NCI-H345 (cell line): Measurements from ENCODE around the gene XBP1.
"Not testable (repeated sequence)": the region's sequence is repeated elsewhere in the genome, so short reads cannot be mapped to it uniquely, and the experiment has no call there.

Source experiments
- DNase-seq: peaks from one replicate; lab custom pipeline; 2025; lab: John Stamatoyannopoulos, UW

The XBP1 gene

GRCh38 chr22:28817919-28818859 lies 17.8 kb upstream of the XBP1 start:
- peak; percentile 4 for DNase-seq

DNA sequence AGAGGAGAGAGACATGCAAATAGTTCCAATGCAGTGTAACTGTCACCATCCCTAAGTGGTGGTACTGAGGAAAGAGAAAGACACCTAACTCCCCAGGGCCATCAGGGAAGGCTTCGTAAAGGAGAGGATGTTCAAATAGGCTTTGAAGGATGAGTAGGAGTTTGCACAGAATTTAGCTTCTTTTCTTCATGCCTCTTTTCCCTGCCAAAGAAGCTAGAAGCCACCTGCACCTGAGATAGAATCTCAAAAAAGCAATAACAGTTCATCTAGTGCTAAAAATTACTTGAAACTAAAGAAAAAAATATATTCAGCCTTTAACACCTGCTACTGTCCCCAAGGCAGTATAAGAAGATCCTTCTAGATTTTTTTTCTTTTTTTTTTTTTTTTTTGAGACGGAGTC lies 16.7 kb upstream of the XBP1 start:
- DNase-seq, result no peak

DNA sequence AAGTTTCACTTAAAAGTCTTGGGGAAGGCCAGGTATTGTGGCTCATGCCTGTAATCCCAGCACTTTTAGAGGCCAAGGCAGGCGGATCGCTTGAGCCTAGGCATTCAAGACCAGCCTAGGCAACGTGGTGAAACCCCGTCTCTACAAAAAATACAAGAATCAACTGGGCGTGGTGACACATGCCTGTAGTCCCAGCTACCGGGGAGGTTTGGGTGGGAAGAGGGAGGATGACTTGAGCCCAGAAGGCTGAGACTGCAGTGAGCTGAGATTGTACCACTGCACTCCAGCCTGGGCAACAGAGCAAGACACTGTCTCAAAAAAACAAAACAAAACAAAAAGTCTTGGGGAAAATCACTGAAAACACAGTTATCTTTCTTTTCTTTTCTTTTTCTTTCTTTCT lies 15.4 kb upstream of the XBP1 start:
- no peak for DNase-seq

- DNase-seq, result no peak
Observed at GRCh38 chr22:28815111-28815510, 14.7 kb upstream of the XBP1 start.

DNA sequence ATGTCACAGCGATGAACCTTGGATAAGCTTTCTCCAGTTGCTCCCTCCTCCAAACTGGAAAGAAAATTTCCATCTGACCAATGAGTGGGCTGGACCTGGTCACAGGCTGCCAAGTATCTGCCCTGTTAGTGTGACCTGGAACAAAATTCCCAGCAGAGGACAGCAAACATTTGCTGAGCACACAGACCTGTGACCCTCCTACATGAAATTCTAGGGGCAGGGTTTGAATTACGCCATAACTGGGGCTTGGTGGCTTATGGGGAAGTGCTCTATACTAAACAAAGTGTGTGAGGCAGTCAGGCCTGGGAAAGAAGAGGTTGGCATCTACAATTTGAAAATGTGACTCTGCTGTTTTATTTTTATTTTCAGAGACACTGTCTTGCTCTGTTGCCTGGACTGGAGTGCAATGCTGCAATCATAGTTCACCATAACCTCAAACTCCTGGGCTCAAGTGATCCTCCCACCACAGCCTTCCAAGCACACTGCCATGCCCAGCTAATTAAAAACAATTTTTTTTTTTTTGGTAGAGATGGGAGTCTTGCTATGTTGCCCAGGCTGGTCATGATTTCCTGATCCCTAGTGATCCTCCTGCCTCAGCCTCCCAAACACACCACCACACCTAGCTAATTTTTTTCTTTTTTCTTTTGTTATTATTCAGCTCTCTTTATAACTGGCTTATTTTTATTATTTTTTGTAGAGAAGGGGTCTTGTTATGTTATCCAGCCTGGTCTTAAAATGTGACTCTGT lies 13.6 kb upstream of the XBP1 start:
- no peak for DNase-seq

DNA sequence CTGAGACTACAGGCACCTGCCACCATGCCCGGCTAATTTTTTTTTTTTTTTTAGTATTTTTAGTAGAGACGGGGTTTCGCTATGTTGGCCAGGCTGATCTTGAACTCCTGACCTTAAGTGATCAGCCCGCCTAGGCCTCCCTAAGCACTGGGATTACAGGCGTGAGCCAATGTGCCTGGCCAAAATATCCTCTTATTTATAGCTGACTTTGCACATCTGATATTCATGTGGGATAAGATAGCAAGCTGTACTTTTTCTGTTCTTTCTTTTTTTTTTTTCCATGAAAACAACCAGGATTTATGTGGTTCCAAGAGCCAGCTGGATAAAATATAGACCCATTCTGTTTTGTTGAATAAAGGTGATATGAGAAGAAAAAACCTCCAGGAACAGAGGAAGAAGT lies 12.1 kb upstream of the XBP1 start:
- no peak for DNase-seq

- DNase-seq, result no peak
Observed at GRCh38 chr22:28810821-28811491, 10.6 kb upstream of the XBP1 start.

DNA sequence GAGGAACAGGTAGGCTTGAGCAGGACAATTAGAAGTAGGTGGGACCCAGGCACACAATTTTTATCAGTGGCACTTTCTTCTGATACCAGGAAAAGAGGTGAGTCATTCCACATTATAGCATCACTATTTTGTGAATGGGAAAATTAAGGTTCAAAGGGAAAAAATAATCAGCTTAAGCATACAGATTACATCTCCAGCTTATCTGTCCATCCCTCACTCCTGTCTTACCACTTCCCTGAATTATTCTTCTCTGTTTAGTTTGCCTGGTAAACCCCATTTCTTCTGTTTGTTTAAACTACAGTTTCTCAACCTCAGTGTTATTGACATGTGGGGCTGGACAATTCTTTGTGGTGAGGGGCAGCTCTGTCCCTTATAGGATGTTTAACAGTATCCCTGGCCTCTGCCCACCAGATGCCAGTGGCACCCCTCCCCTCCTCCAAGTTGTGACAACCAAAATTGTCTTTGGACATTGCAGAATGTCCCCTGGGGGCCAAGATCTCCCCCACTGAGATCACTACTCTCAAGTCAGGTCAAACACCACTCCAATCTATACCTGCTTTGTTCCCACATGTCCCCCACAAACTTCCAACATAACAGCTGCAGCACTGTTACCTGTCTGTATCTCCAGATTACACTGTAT lies 8.5 kb upstream of the XBP1 start:
- DNase-seq, result no peak

DNA sequence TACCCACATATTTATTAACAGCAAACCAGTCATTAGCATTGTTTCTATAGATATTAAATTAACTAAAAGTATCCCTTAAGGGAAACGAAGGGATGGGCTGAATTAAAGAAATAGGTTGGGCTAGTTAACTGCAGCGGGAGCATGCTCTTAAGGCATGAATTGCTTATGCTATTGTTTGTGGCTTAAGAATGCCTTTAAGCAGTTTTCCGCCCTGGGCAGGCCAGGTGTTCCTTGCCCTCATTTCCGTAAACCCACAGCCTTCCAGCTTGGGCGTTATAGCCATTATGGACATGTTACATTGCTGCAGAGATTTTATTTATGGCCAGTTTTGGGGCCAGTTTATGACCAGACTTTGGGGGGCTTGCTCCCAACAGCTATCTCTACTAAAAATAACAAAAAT lies 5.1 kb upstream of the XBP1 start:
- not testable (repeated sequence) for DNase-seq

DNA sequence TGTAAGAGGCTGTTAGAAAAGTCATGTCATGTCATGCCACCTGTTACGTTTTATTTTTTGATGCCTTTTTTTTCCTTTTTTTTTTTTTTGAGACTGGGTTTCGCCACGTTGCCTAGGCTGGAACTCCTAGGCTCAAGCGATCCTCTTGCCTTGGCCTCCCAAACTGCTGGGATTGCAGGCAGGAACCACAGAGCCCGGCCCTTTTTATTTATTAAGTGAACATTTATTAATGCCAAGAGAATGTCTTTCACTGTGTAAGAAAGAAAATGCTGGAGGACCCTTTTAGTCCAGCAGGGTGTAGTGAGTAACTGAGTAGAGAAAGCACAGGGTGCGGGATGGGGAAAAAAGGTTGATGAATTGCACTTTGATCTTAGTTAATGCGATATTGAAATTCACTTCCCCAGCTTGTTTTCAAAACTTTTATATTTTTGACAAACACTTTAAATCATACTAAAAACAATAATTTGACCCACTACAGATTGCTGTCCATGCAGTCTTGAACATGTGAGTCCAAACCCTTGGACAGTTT lies 2.3 kb upstream of the XBP1 start:
- DNase-seq, result no peak

GRCh38 chr22:28801845-28802594 lies 1.7 kb upstream of the XBP1 start:
- DNase-seq, result no peak

DNA sequence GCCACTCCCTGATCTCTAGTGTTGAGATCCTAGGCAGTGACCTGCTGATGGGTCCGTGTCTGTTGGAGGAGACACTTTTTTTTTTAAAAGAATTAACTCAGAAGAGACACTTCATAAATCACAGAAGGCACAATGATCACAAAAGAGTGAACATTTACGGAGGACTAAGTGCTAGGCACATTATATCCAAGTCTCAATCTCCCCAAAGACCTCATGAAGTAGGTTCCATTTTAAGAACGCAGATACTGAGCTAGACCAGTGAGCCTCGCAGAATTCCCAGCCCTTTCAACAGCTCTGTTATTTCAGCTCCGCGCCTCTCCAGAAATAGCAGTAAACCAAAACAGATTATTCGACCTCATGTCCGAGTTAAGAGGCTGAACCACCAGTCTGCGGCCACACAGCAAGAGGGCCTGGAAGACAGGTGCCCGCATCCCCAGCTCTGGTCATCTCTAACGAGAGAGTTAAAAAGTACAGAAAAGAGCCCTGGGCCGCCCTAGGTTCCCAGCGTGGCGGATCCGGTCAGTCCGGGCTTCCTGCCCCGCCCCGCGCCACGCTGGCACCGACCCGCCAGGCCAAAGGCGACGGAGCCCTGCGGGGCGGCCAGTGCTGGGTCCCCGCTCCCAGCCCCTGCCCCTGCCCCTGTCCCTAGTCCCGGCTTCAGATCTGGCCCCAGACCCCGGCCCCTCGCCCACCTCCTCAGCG lies 612 bp downstream of the XBP1 start:
- no peak for DNase-seq

GRCh38 chr22:28798810-28799605 lies 1.4 kb downstream of the XBP1 start:
- peak; percentile 21 for DNase-seq

DNA sequence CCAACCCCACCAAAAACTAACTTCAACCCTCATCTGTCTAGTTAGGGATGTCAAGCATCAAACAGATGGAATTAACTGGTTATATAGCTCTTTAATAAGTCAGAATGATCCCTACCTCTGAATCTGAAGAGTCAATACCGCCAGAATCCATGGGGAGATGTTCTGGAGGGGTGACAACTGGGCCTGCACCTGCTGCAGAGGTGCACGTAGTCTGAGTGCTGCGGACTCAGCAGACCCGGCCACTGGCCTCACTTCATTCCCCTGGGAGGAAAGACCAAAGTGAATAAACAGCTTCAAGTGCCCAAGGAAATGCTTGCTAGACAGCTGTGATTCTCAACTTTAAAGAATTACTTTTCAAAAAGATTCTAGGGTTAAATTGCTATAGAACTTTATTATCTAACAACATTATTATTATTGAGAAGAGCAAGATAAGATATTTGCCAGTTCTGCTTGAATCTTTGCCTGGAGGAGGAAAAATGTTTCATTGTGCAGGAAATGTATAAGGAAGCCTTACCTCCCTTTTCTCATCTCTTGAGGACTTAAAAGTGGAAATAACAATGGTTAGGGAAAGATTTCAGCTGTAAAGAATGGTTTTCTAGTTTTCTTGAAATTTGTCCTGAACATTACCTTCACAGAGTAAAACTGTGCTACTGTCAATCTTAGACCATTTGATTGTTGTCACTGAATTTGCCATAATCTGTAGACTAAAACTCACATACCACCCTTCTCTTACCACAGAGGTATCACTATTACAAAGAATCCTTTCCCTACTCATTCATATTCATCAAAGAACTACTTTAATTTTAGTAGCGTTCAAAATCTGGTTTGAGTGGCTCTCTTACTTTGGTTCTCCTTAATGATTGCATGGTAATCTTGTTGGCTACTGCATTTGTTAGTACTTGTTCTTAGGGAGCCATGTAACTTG lies 4.2 kb downstream of the XBP1 start:
- DNase-seq, result no peak

- no peak for DNase-seq
Observed at GRCh38 chr22:28795071-28795693, 5.2 kb downstream of the XBP1 start.

DNA sequence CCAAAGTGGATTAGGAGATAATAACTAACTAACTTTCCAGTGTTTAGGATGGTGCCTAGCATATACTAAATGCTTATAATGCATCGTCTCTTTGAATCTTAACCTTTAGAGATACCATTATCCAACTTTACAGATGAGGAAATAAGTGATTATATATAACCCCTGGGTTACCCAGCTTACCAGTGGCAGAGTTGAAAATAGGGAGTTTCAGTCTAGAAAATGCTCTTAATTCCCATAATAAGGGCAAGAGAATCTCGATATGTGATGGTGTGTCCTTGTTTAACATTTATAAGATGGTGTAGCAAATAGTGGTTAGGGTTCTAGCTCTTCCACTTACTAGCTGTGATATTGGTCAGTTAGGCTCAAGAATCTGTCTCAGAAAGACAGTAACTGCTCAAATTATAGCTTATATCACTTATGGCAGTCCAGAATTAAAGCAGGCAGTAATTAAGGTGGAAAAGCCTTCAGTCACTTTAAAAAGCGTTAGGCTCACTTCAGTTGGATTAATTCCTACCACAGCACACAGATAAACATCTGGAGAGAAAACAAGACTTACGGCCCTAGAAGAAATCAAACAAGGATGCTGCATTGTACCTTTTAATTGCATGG lies 6.3 kb downstream of the XBP1 start:
- no peak for DNase-seq

DNA sequence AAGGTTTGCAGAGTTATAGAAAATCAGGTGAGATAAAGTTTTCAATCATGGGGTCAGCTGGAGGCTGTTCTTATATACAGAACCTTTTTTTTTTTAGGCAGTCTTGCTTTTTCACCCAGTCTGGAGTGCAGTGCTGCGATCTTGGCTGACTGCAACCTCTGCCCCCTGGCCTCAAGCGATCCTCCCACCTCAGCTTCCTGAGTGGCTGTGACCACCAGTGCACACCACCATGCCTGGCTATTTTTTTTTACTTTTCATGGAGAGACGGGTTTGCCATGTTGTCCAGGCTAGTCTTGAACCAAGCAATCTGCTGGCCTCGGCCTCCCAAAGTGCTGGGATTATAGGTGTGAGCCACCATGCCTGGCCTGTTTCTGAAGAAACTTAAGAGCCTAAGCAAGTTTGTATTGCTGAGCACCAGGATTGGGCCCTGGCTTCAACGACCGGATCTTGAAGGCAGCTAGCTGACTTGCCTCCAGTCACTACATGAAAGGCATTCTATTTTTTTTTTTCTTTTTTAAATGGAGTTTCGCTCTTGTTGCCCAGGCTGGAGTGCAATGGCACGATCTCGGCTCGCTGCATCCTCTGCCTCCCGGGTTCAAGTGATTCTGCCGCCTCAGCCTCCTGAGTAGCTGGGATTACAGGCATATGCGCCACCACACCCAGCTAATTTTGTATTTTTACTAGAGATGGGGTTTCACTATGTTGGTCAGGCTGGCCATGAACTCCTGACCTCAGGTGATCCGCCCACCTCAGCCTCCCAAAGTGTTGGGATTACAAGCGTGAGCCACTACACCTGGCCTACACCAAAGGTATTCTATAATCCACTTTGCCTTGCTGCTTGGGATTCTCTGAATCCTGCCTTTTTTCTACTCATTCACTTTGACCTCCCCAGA lies 7.6 kb downstream of the XBP1 start:
- DNase-seq, result no peak
